HG02870 (cell line): ENCODE data around the gene CHST11.

Experiments used
- ATAC-seq: cut with Tn5 transposase; IDR thresholded peaks from one replicate; pipeline ENCODE4 v1.9.1; 2021; ENCODE audit warnings: mild to moderate bottlenecking, moderate library complexity; ENCODE audit not compliant: unreplicated experiment

The CHST11 gene

DNA sequence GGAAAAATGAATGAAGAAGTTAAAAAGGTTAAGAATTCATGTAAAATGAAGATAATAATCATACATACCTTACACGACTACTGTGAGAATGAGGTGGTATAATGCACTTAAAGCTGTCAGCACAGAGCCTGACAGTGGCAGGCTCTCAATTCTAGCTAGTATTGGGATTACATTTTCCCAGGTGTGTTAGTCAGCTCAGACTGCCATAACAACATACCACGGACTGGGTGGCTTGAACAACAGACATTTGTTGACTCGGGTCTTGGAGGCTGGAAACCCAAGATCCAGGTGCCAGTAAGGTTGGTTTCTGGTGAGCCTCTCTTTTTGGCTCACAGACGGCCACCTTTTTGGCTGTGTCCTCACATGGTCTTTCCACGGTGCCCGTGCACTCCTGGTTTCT lies 167.8 kb downstream of the CHST11 start:
- no peak for ATAC-seq

DNA sequence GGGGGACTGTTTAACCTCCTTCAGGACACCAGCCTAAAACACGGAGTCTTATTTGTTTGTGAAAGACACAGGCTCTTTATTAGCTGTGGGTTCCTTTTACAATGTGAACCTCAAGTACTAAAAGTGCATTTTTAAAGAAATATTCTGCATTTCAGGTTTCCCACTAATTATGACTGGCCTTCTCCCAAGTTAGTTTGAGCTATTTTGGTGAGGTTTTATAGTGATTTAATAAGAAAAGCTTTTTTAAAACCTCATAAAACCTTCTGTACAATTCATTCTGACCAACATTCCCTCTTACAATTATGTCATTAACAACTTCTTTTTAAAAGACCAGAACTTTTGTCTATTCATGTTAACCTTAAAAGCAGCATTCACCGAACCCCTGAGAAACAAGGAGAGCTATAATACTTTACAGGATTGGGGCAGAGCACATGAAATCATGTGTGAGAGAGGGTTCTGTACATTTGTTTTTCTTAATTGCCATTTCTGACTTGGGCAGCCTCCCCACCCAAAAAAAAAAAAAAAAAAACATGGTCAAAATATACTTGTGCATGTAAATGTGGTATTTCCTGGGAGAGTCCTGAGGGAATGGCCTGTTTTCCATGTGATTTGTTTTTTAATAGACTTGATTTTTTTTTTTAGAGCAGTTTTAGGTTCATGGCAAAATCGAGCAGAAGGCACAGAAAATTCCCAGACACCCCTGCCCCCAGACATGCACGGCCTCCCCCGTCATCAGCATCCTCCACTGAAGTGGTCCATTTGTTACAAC lies 169.5 kb downstream of the CHST11 start:
- no peak for ATAC-seq

DNA sequence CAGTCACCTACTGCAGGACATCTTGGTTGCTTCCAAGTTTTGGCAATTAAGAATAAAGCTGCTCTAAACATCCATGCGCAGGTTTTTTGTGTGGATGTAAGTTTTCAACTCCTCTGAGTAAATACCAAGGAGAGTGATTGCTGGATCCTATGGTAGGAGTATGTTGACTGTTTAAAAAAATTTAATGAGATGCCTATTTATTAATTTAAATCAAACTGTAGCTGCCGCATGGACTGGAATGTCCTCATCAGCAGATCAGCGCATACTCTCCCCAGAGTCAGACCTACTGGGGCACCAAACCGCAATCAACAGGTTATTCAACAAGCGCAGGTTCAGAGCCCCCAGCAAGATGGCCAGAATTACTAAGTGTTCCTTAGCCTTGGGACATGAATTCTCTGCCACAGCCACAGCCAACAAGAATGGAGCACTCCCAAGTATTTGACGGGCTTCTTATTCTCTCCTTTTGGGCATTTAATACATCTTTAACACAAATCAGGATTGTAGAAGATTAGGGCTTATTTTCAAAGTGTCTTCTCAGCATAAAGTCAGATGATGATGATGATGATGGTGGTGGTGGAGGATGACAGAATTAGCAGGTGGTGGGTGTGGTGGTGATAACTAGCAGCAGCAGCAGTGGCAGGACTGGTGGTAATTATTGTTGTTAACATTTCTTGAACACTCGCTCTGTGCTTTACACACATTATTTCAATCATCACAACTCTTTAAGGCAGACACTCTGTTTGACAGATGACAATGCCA lies 170.7 kb downstream of the CHST11 start:
- no peak for ATAC-seq

DNA sequence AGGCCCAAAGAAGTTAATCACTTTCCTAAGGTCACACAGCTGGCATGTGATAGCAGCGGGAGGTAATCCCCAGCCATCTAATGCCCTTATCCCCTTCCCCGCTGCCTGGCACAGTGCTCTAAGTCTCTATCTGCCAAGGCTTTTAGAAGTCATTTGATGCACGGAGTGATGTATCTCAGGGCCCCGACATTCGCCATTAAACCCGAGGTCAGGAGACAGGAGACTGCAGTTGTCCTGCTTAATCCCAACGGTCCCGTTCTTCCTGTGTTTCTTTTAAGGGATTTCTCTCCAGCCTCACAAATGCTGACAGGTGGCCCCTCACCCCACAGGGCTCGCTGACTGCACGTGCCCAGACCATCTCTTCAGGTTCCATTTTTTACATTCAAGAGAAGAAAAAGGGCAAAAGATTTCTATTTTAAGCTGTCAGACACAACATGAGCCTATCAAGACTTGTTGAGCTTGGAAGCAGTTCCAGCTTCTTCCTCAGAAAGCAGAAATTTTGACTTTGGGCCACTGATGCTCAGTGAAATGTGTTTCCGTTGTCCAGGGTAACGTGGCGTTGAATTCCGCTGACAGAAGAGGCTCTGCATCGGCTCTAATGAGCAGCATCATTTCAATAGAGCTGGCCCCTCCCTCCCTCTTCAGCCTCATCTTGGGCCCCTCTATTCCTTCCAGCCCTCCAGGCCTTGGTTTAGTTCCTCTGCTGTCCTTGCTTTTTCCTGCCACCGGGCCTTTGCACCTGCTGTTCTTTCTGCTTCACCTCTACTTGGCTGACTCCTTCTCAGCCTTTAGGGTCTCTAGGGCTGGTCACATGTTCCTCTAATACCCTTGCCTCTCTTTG lies 171.5 kb downstream of the CHST11 start:
- no peak for ATAC-seq

DNA sequence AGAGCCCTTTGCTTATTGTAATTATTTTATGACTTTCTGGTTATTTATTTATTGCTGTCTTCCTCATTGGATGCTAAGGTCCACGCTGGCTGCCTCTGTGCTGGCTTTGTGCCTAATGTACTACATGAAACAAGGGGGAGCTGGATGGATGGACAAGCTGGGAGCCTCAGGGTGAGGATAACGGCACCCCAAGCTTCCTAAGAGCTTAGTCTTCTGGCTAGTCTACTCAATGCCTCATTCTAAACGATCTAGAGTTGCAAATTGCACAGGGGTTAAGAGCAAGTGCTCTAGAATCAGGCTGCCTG lies 172.0 kb downstream of the CHST11 start:
- ATAC-seq, result no peak

- no peak for ATAC-seq
Observed at GRCh38 chr12:104630230-104630670, 173.5 kb downstream of the CHST11 start.

DNA sequence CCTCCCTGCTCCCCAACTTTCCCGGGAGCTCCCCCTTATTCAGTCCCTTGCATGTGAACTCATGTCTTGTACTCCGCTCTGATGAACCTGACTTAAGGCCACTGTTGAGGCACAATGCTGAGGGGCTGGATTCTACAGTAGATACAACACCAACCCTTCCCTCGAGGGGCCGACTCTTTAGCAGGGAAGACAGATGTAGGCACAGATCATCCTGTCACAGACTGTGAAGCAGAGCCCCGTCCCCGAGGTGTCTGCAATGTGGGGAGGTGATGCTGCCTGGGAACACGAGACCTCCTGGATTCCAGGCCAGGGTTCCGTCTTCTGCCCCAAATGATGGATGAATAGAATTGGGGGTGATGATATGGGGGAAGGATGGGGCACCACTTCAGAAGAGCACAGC lies 175.1 kb downstream of the CHST11 start:
- no peak for ATAC-seq

GRCh38 chr12:104632724-104633201 lies 176.0 kb downstream of the CHST11 start:
- ATAC-seq, result no peak

GRCh38 chr12:104634044-104634443 lies 177.3 kb downstream of the CHST11 start:
- ATAC-seq, result no peak

GRCh38 chr12:104634852-104635251 lies 178.1 kb downstream of the CHST11 start:
- no peak for ATAC-seq

GRCh38 chr12:104635607-104636343 lies 179.0 kb downstream of the CHST11 start:
- ATAC-seq, result no peak

DNA sequence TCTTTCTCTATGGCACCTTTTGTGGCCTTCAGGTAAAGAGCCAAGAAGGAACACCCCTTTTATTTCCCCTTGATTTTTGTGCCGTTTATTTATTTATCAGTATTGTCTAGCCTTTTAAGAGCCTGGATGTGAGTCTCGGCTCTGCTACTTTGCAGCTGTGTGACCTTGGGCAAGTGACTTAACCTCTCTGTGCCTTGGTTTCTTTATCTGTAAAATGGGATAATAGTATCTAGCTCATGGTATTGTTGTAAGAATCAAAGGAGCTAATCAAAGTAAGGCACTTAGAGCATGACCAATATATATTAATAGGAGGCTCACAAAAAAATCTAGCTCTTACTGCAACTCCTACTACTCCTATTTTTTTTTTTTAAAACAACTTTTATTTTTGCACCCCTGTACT lies 179.7 kb downstream of the CHST11 start:
- ATAC-seq, result no peak

- ATAC-seq, result no peak
Observed at GRCh38 chr12:104637604-104638003, 180.9 kb downstream of the CHST11 start.

DNA sequence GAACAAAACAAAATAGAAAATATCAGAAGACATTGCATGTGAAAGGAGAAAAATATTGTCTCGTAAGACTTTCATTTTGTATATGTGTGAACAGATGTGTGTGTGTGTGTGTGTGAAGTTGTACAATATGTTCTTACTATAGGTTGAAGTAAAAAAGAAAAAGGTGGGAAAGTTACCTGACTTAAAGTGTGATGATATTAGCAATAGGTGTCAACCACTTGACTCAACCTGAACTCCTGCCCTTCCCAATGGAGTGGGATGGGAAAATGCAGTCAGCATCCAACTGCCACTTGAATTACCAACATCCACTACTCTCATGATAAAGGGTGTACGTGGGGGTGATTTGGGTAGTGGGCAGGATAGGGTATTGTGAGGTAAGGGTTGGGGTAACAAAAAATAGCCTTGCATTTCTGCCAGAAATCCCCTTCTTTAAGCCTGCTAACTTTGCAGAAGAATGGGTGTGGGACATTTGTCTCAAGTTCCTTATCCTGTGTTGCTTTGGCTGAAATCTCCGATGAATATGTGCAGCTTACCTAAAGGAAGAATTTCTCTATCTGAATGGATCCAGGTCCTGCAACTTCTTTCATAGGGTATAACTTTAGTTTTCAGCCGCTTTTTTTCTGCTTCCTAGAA lies 181.6 kb downstream of the CHST11 start:
- no peak for ATAC-seq

- ATAC-seq, result no peak
Observed at GRCh38 chr12:104638851-104639240, 182.1 kb downstream of the CHST11 start.

DNA sequence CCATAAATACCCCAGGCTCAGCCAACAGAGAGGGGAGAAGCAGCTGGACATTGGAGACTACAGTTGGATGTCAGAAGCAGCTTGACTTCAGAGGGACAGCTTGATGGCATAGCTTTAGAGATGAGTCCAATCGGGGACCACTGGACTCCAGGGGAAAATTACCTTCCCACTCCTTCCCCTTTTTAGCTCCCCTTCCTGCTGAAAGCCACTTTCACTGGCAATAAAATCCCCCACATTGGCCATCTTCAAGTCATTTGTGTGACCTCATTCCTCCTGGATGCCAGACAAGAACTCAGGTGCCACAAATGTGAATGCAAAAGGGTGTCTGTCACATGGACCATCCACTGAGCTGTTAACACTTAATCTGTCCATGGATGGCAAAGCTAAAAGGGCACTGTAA lies 184.2 kb downstream of the CHST11 start:
- no peak for ATAC-seq

- ATAC-seq, result peak; percentile 95
Observed at GRCh38 chr12:104641862-104642261, 185.1 kb downstream of the CHST11 start.

DNA sequence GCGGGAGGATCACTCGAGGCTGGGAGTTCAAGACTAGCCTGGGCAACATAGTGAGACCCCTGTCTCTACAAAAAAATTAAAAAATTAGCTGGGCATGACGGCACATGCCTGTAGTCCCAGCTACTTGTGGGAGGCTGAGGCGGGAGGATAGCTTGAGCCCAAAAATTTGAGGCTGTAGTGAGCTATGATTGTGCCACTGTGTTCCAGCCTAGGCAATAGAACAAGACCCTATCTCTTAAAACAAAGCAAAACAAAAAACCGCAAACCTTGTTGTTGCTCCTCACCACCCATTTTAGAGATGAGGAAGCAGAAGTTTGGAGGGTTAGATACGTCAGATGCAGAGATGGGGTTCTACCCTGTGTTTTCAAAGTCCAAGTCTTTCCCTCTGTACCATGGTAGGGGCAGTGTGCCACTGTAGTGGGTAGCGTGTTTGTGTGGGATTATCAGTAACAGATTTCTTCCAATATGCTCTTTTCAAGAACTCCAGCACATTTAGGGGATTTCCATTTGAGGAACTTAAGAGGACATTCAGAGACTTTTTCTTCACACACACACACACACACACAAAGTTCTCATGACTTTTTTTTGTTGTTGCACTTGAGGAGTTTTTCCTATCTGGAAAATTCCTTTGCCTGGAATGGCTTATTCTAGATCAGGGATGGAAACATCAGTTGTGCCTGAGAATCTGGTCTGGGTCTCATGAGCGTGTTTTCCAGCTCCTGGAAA lies 186.5 kb downstream of the CHST11 start:
- no peak for ATAC-seq

- no peak for ATAC-seq
Observed at GRCh38 chr12:104643819-104644669, 187.3 kb downstream of the CHST11 start.
